HG03378 (cell line): ENCODE results near the gene OR2AG2.

Source experiments
- ATAC-seq: cut with Tn5 transposase; IDR thresholded peaks from one replicate; pipeline ENCODE4 v1.9.1; 2021; ENCODE audit warnings: mild to moderate bottlenecking, moderate library complexity; ENCODE audit not compliant: unreplicated experiment

Gene OR2AG2

DNA sequence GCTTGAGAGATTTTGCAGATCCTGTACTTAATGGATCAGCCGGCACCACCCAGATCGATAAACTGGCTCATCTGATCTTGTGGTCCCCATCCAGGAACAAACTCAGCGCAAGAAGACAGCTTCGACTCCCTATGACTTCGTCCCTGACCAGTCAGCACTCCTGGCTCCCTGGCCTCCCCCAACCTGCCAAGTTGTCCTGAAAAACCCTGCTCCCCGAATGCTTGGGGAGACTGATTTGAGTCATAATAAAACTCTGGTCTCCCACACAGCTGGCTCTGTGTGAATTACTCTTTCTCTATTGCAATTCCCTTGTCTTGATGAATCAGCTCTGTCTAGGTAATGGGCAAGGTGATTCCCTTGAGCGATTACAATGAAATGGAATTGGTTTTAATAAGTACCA, 29.5 kb downstream of the OR2AG2 start:
- ATAC-seq: no peak

DNA sequence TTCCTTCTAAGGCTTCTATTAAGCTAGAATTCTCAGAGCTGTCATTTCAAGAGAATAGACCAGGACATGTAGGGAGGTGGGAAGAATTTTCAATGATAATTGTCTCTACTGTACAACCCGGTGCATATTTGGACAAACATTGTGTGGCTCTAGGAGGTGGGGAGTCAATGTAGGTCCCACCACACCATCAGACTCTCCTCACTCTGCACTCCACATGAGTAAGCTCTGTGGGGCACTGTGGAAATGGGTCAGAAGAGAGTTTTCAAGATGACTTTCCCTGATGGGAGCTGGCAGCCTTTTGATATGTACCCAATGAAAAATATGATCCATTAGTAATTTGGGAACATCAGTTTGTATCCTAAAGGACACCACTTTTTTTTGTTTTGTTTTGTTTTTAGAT, 33.2 kb downstream of the OR2AG2 start:
- ATAC-seq: no peak

DNA sequence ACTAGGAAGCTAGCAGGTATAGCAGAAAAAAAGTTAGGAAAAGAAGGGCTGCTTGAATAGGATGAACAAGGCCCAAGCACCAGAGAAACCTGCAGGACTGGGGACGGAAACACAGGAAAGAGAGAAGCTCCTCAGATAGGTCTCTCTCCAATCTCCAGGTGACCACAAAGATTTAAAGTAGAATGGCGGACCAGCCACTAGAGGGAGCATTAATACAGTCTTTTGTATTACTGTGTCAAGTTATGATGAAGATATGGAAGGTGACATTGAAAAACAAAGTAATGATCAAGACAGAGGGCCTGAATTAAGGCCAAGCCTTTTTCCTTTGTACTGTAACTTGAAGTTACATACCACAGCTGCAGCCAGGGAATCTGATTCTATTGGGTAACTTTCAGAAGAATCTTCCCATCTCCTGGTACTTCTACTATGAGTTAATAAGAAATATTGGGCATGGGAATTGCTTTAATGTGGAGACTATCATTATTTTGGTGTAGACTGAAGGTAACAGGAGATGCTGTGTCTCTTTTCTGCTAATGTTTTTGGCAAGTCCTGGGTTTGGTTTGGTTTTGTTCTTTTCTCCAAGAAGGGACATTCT, 33.8 kb downstream of the OR2AG2 start:
- peak; percentile 83 for ATAC-seq

DNA sequence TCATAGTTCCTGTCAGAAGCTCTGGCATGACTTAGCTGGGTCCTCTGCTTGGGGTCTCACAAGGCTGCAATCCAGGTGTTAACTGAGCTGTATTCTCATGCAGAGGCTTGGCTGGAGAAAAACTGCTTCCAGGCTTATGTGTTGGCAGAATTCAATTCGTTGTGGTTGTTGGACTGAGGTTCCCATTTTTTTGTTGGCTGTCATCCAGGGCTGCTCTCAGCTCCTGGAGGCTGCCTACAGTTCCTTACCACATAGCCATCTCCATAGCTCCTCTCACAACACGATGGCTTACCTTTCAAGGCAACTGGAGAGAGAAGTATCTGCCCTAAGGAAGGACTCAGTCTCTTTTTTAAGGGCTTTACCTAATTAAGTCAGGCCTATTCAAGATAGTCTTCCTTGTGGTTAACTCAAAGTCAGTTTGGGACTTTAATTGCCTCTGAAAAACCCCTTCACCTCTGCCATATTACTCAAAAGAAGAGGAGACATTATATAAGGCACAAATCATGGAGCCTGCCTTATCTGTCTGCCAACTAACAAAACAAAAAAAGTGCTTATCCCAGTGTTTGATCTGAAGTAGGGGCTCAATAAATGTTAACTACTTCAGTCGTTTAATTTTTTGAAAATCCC, 35.2 kb downstream of the OR2AG2 start:
- no peak for ATAC-seq

DNA sequence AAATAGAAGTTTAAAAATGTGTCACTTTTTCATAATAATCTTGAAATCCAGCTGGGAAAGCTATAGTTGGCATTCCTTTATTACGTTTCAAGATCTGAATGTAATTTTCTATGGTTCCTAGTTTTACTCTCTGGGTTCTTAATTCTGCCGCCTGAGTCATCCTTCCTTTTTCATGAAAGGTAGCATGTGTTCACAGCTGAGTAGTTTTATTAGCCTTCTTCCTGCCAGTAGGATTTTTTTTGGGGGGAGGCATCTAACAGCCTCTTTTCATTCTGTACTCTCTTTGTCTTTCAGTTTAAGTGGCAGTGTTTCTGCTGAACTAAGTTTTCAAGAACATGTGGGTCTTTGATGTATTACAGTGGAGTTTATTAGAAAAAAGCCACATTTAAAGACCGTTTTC, 36.5 kb downstream of the OR2AG2 start:
- no peak for ATAC-seq

DNA sequence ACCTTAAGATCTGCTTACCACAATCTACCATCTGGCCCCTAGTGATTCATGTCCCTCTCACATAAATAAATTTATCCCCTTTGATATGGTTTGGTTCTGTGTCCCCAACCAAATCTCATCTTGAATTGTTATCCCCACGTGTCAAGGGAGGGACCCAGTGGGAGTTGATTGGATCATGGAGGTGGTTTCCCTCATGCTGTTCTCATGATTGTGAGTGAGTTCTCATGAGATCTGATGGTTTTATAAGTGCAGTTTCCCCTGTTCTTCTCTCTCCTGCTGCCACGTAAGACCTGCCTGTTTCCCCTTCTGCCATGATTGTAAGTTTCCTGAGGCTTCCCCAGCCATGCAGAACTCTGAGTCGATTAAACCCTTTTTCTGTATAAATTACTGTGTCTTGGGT, 37.2 kb downstream of the OR2AG2 start:
- ATAC-seq: no peak

DNA sequence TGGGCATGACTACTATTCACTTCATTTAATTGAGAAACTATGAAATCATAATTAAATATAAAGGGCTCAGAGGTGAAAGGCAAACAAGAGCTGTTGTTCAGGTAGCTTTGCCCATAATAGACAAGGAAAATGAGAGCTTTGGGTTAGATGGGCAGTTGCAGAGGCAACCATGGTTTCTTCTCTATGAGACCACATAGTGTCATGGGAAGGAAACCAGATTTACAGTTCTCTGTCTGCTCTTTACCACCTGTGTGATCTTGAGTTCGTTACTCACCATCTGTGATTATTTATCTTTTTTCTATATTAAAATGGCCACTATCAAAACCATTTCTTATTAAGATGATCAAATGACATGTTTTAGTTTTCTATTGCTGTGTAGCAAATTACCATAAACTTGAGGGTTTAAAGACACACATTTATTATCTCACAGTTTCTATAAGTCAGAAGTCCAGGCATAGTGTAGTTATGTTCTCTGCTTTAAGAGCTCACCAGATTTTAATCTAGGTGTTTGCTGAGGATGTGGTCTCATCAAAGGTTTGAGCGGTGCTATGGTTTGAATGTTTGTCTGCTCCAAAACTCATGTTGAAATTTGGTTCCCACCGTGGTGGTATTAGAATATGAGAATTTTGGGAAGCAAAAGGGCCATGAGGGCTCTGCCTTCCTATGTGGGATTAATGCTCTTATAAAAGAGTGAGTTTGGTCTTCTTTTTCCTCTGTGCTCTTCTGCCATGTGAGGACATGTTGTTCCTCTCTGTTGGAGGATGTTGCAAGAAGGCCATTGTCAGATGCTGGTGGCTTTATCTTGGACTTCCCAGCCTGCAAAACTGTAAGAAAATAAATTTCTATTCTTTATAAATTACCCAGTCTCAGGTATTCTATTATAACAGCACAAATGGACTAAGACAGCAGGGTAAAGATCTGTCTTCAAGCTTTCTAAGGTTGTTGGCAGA, 38.2 kb downstream of the OR2AG2 start:
- ATAC-seq: no peak

DNA sequence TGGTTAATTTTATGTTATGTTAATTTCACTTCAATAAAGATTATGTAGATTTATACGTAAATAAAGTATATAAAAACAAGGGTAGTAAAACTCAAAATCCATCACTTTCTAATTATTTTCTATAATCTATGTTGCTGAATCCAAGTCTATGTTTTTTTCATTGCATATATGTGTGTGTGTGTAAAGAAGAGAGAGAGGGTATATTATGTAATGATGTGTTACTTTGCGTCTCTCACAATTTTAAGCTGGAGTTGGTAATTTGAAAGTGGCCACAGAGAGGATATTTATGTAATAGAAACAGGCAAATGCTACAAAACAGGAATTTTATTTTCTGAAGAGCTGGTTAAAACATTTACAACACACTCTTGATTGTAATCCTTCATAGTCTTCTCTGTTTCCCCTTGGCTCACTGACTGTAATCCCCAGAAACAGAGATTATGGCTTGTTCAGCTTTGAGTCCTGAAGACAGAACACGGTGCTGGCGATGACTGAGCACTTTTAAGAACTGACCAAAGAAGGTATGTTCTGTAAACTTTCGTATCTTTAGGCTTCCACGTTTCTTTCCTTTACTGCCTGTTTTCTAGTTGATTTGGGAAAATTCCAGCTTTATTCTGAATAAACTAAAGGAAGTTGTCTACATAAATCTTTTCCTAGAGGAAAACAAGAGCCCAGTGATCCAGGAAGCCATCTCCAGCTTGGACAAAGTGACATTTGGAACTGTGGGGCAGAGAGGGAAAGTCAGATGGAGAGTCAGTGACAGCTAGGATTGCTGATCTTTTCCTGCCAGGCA, 43.6 kb downstream of the OR2AG2 start:
- ATAC-seq: no peak

DNA sequence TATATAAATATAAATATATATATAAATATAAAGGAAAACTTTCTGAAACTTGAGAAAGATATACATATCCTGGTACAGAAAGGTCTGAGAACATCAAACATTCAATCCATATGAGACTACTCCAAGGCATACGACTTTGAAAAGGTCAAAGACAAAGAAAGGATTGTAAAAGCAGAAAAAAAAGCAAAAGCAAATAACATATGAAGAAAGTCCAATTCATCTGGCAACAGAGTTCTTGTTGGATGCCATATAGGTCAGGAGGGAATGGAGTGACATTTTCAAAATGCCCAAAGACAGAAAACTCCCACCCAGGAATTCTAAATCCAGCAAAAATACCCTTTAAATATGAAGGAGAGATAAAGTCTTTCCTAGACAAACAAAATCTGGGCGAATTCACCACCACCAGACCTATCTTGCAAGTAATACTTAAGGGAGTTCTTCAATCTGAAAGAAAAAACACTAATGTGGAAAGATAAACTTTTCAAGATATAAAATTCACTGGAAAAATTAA, 46.3 kb downstream of the OR2AG2 start:
- ATAC-seq: no peak

DNA sequence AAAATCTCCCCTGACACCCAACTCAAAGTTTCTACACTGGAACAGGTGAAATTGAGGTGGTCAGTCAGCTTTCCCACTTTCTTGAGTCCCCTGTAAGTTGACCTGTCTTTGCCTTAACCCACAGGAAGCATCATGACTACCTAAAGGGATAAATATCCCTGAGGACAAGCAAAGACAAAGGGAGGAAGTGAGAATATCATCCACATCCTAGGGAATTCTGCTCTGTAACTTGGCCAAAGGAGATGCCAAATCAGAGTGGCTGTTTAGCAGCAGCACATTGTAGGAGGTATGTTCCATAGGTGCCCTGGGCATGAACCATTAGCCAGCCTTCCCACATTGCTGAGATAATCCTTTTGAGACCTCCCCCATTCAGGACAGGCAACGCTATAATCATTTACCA, 47.8 kb downstream of the OR2AG2 start:
- ATAC-seq: no peak

DNA sequence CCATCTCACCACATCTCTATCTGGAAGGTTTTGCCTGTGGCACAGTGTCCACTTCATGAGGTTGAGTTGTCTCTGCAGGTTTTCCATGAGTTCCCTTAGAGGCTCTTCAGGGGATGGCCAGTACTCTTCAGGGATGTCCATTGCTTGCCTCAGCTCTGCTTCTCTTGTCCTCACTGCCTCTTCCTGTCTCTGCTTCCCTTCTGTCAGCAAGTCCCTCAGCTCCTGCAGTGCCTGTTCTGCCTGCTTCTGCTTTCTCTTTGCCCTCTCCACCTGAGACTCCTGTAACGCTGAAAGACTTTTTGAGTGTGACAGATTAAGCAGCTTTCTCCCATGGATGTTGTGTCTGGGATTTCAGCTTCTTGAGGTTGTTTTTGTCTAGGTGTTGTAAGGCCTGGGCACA, 50.4 kb downstream of the OR2AG2 start:
- ATAC-seq: no peak

DNA sequence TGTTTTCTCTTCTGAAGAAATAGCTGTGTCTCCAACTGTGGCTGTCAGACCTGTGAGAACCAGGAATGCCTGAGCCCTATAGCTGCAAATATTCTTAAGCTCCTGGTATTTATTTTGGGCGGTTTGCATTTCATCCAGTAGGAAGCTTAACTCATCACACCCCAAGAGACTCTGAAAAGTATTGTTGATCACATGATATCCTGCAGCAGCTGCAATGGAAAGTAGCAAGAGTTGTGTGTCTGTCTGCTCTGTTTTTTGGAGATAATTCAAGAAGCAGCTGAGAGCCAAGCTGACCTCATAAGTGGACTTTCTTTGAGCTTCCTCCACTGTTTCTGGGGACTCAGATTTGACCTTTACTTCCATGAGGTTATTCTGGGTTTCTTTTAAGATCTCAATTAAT, 52.2 kb downstream of the OR2AG2 start:
- ATAC-seq: no peak

DNA sequence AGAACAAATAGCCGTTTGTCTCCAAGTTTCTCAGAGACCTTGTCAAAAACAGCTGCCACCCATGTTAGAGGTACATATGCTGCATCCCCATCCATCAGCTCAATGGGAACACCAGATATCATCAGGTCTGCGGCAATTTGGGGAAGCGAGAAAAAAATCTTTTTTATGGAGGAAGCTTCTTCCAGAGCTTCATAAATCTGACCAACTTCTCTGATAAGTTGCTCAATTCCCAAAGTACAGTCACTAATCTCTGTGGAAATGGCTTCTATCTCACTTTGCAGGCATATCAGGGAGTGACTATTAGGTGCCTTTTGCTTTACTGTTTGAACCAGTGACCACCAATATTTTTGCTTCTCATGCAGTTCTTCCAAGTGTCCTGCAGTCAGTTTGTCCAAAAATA, 54.4 kb downstream of the OR2AG2 start:
- no peak for ATAC-seq
